ENCODE measurements around the gene CDPF1. TPM values are rescaled to one million over a fixed set of nuclear protein-coding genes. Genes with fewer than 3 reads are reported as not detected.

CDPF1 gene
- total RNA-seq, 2 experiments from 2014 or later, result 15.4 to 17.4 TPM

DNA sequence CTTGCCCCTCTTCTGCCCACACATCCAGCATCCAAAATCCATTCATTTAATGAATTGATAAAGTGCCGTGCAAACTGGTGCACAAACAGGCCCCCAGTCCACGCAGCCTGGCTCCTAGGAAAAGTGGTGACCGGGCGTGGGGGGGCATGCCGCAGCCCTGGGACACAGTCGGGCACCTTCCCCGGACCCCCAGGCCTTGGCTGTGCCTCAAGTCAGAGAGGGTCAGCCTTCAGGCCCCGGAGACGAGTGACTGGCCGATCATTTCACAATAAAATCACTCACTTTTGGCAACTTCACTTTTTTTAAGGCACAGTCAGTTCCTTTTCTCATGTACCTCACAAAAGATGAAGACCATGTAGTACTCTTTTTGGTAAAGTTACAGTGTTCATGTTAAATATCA lies 8.0 kb downstream of the CDPF1 start:
- no peaks in the 10 kb centered on the region for H4K20me1 ChIP-seq (ENCODE audit: insufficient read depth, low read length)
- H3K36me3 ChIP-seq (ENCODE audit: insufficient read depth, low read length), result no peaks in the 10 kb centered on the region
- H3K27ac ChIP-seq (ENCODE audit: low read depth, low read length, poor library complexity, severe bottlenecking), result no peak overlapping the region
- POLR2A ChIA-PET, result interaction anchor here (0.6 to 0.8 kb wide), 2 partner anchors 13 to 92 kb away, joined by 3 to 6 read pairs; no protein-coding TSS in a partner anchor
- TF ChIP-seq, protein P1, sequence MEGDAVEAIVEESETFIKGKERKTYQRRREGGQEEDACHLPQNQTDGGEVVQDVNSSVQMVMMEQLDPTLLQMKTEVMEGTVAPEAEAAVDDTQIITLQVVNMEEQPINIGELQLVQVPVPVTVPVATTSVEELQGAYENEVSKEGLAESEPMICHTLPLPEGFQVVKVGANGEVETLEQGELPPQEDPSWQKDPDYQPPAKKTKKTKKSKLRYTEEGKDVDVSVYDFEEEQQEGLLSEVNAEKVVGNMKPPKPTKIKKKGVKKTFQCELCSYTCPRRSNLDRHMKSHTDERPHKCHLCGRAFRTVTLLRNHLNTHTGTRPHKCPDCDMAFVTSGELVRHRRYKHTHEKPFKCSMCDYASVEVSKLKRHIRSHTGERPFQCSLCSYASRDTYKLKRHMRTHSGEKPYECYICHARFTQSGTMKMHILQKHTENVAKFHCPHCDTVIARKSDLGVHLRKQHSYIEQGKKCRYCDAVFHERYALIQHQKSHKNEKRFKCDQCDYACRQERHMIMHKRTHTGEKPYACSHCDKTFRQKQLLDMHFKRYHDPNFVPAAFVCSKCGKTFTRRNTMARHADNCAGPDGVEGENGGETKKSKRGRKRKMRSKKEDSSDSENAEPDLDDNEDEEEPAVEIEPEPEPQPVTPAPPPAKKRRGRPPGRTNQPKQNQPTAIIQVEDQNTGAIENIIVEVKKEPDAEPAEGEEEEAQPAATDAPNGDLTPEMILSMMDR (conservative IDR thresholded peaks at IDR 0.05; ENCODE audit: low read length), result no peak
- no peak for TF ChIP-seq EZH2phosphoT487 (IDR thresholded peaks at IDR 0.05; ENCODE audit: borderline replicate concordance, low read depth, low read length)
- peaks cover 27% of the 10 kb centered on the region for H3K4me1 ChIP-seq (ENCODE audit: insufficient read depth, low read length, poor library complexity, severe bottlenecking)
- BruUV-seq (replicated peaks), result no TSS peak
- no peaks in the 10 kb centered on the region for H3K9me2 ChIP-seq (ENCODE audit: insufficient read depth, low read length)
- CTCF ChIA-PET (ENCODE audit: unreplicated experiment), result interaction anchor here (0.6 kb wide), 1 partner anchor 38 kb away, joined by 4 read pairs; no protein-coding TSS in a partner anchor
- H3K9me3 ChIP-seq (ENCODE audit: low read length), result peaks cover 14% of the 10 kb centered on the region; the same call in 1 of the 2 replicates
- no peak overlapping the region for H3K4me3 ChIP-seq (ENCODE audit: low read depth, low read length, poor library complexity, severe bottlenecking)
- H3K4me2 ChIP-seq (ENCODE audit: low read length), result no peak overlapping the region
- no peak for DNase-seq (ENCODE audit: low spot score)
- no peak overlapping the region for H2AFZ ChIP-seq (ENCODE audit: low read length)
- H3K79me2 ChIP-seq (ENCODE audit: insufficient read depth, low read depth, low read length), result no peaks in the 10 kb centered on the region
- intact Hi-C loops (cut with micrococcal nuclease; ENCODE audit: unreplicated experiment), result no loop called here

DNA sequence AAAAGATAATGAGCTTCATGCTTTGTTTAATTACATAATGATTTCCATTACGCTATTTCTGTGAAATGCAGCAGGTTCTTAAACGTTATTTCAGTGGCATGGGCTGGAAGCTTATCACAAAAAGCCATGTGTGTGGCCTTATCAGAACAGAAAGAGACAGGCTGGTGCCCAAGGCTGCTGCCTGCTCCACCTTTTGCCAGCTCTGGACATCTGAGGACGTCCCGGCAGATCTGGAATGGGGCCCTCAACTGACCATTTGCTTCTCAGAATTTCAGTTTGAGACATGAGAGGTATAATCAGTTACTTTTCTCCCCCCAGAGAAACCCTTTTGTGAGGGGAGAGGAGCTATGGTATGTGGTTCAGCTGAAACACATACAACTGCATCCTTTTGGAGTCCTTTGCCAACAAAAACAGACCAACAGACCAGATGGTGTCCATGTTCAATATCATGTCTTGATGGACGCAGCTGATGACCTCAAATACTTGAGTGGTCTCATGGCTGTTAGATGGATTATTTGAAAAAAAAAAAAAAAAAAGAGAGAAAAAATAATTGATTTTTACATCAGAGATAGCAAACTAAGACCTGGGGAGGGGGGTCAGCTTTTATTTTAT lies 8.6 kb downstream of the CDPF1 start:
- intact Hi-C loops (cut with micrococcal nuclease; ENCODE audit: unreplicated experiment), result no loop called here
- BruUV-seq (replicated peaks), result no TSS peak
- H3K9me2 ChIP-seq (ENCODE audit: insufficient read depth, low read length), result no peaks in the 10 kb centered on the region
- no peak overlapping the region for H2AFZ ChIP-seq (ENCODE audit: low read length)
- H3K4me2 ChIP-seq (ENCODE audit: low read length), result no peak overlapping the region
- H3K27ac ChIP-seq (ENCODE audit: low read depth, low read length, poor library complexity, severe bottlenecking), result no peak overlapping the region
- no peaks in the 10 kb centered on the region for H3K36me3 ChIP-seq (ENCODE audit: insufficient read depth, low read length)
- no peak for DNase-seq (ENCODE audit: low spot score)
- H3K4me3 ChIP-seq (ENCODE audit: low read depth, low read length, poor library complexity, severe bottlenecking), result no peak overlapping the region
- H3K9me3 ChIP-seq (ENCODE audit: low read length), result peaks cover 14% of the 10 kb centered on the region; the same call in 1 of the 2 replicates
- POLR2A ChIA-PET, result interaction anchor here (0.6 kb wide), 1 partner anchor 92 kb away, joined by 6 read pairs; no protein-coding TSS in a partner anchor
- CTCF ChIA-PET (ENCODE audit: unreplicated experiment), result no interaction called here
- H4K20me1 ChIP-seq (ENCODE audit: insufficient read depth, low read length), result no peaks in the 10 kb centered on the region
- H3K4me1 ChIP-seq (ENCODE audit: insufficient read depth, low read length, poor library complexity, severe bottlenecking), result peaks cover 27% of the 10 kb centered on the region
- TF ChIP-seq, protein P1 (conservative IDR thresholded peaks at IDR 0.05; ENCODE audit: low read length), result no peak
- TF ChIP-seq EZH2phosphoT487 (IDR thresholded peaks at IDR 0.05; ENCODE audit: borderline replicate concordance, low read depth, low read length), result no peak
- H3K79me2 ChIP-seq (ENCODE audit: insufficient read depth, low read depth, low read length), result no peaks in the 10 kb centered on the region

DNA sequence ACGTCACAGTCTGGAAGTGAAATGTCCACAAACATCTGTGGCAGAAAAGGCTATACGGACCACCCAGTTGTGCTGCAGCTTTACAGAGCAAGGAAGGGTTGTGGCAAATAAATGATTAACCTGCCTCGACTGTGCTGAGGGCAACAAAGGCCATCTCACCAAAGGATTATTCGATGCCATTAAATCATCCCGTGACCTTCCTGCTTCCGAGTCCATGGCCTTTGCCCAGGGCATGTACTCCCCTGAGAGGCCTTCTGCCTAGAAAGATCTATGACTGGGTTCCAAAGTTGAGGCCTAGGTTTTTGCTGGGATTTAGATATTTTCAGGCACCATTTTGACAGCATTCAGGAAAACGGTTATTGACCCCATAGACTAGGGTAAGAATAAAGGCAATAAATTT lies 9.2 kb downstream of the CDPF1 start:
- Histone ChIP-seq H3K36me3 (ENCODE audit: insufficient read depth, low read length) (no peaks in the 10 kb centered on the region), H3K27ac (ENCODE audit: low read depth, low read length, poor library complexity, severe bottlenecking) (peak overlapping the region; percentile 65), H3K4me2 (ENCODE audit: low read length) (peak overlapping the region; percentile 43; the same call in 1 of the 2 replicates), H3K9me3 (ENCODE audit: low read length) (peaks cover 14% of the 10 kb centered on the region; the same call in 1 of the 2 replicates), H3K79me2 (ENCODE audit: insufficient read depth, low read depth, low read length) (no peaks in the 10 kb centered on the region), H3K4me1 (ENCODE audit: insufficient read depth, low read length, poor library complexity, severe bottlenecking) (peaks cover 27% of the 10 kb centered on the region), H2AFZ (ENCODE audit: low read length) (peak overlapping the region; percentile 27; the same call in 1 of the 2 replicates), H3K4me3 (ENCODE audit: low read depth, low read length, poor library complexity, severe bottlenecking) (no peak overlapping the region), H3K9me2 (ENCODE audit: insufficient read depth, low read length) (no peaks in the 10 kb centered on the region), H4K20me1 (ENCODE audit: insufficient read depth, low read length) (no peaks in the 10 kb centered on the region)
- no TSS peak for BruUV-seq (replicated peaks)
- ChIA-PET CTCF (ENCODE audit: unreplicated experiment) (no interaction called here), POLR2A (no interaction called here)
- DNase-seq (ENCODE audit: low spot score), result no peak
- intact Hi-C loops (cut with micrococcal nuclease; ENCODE audit: unreplicated experiment), result no loop called here
- TF ChIP-seq EZH2phosphoT487 (IDR thresholded peaks at IDR 0.05; ENCODE audit: borderline replicate concordance, low read depth, low read length), result no peak
- TF ChIP-seq, protein P1 (conservative IDR thresholded peaks at IDR 0.05; ENCODE audit: low read length), result no peak

Data from OCI-LY7 (cell line).